GM18907 (cell line): ENCODE results near the gene SPG7.
"Not testable (repeated sequence)": the region's sequence is repeated elsewhere in the genome, so short reads cannot be mapped to it uniquely, and the experiment has no call there.

Experiments used
- ATAC-seq: cut with Tn5 transposase; IDR thresholded peaks from one replicate; pipeline ENCODE4 v1.9.1; 2021; ENCODE audit warnings: mild to moderate bottlenecking, moderate library complexity; ENCODE audit not compliant: unreplicated experiment

Gene SPG7

GRCh38 chr16:89507834-89508590 lies at the start of gene SPG7:
TSS of gene SPG7 (plus strand) at chr16:89508403. CDS start at chr16:89508418, 15 bp downstream.
- ATAC-seq: peak; percentile 72

- ATAC-seq: no peak
Observed at GRCh38 chr16:89458551-89458950, 49.7 kb upstream of the SPG7 start.

GRCh38 chr16:89458967-89459366 lies 49.2 kb upstream of the SPG7 start:
- ATAC-seq: no peak

GRCh38 chr16:89460556-89460955 lies 47.6 kb upstream of the SPG7 start:
- ATAC-seq: no peak

GRCh38 chr16:89461890-89462289 lies 46.3 kb upstream of the SPG7 start:
- not testable (repeated sequence) for ATAC-seq

GRCh38 chr16:89462639-89463038 lies 45.6 kb upstream of the SPG7 start:
- not testable (repeated sequence) for ATAC-seq

GRCh38 chr16:89463312-89463711 lies 44.9 kb upstream of the SPG7 start:
- not testable (repeated sequence) for ATAC-seq

- no peak for ATAC-seq
Observed at GRCh38 chr16:89466920-89467319, 41.3 kb upstream of the SPG7 start.

- no peak for ATAC-seq
Observed at GRCh38 chr16:89467382-89467781, 40.8 kb upstream of the SPG7 start.

GRCh38 chr16:89472711-89473075 lies 35.5 kb upstream of the SPG7 start:
- no peak for ATAC-seq

GRCh38 chr16:89473136-89473712 lies 35.0 kb upstream of the SPG7 start:
- ATAC-seq: no peak

- ATAC-seq: no peak
Observed at GRCh38 chr16:89473791-89474414, 34.3 kb upstream of the SPG7 start.

- no peak for ATAC-seq
Observed at GRCh38 chr16:89475144-89475543, 33.1 kb upstream of the SPG7 start.

- ATAC-seq: peak; percentile 21
Observed at GRCh38 chr16:89476379-89476778, 31.8 kb upstream of the SPG7 start.

GRCh38 chr16:89476811-89477261 lies 31.4 kb upstream of the SPG7 start:
- ATAC-seq: peak; percentile 46

GRCh38 chr16:89478576-89479221 lies 29.5 kb upstream of the SPG7 start:
- ATAC-seq: no peak

- no peak for ATAC-seq
Observed at GRCh38 chr16:89481356-89481955, 26.7 kb upstream of the SPG7 start.

GRCh38 chr16:89482150-89482816 lies 25.9 kb upstream of the SPG7 start:
- ATAC-seq: no peak

- no peak for ATAC-seq
Observed at GRCh38 chr16:89482817-89483205, 25.4 kb upstream of the SPG7 start.

GRCh38 chr16:89484041-89484501 lies 24.1 kb upstream of the SPG7 start:
- no peak for ATAC-seq
